ENCODE data around the gene BPIFB2. TPM values are rescaled to one million over a fixed set of nuclear protein-coding genes. Genes with fewer than 3 reads are reported as not detected.

Gene BPIFB2
- total and polyA plus RNA-seq, 10 of the 15 experiments (the other 5 are each of a cell fraction or from before 2014, with no cell fraction given): not detected

GRCh38 chr20:33016581-33017109, 9.1 kb downstream of the BPIFB2 start:
- ChIA-PET SMC1A (ENCODE audit: uncharacterized antibody, unreplicated experiment) (no interaction called here), RAD21 (ENCODE audit: unreplicated experiment) (no interaction called here), CTCF (no interaction called here), POLR2A (no interaction called here)
- no peak overlapping the region for H3K27ac ChIP-seq (ENCODE audit: control insufficient read depth, insufficient read depth)
- BruUV-seq (replicated peaks): no TSS peak
- no peaks in the 10 kb centered on the region for H4K20me1 ChIP-seq (ENCODE audit: control insufficient read depth, insufficient read depth)
- no peak overlapping the region for H3K4me3 ChIP-seq
- H2AFZ ChIP-seq (ENCODE audit: control insufficient read depth, low read depth, low read length): no peak overlapping the region
- FAIRE-seq (no peak), ATAC-seq (no peak), DNase-seq (ENCODE audit: low read depth, low spot score) (no peak)
- WGBS (ENCODE audit: insufficient coverage, insufficient replicate concordance, low lambda C conversion rate, missing lambda C conversion rate): 2% methylated on average over 7 of the region's 7 CpGs
- peaks cover 0 to 1% of the 10 kb centered on the region in 2 experiments; a peak in 2 of 4 replicates for H3K27me3 ChIP-seq (replicated peaks in 1 of 2; ENCODE audit: control insufficient read depth in 2 of 2, insufficient read depth in 2 of 2, low read length in 1 of 2)
- no peak overlapping the region for H3K9ac ChIP-seq (ENCODE audit: control insufficient read depth, insufficient read depth, low read length)
- intact Hi-C loops (cut with micrococcal nuclease; ENCODE audit: unreplicated experiment): no loop called here
- H3K79me2 ChIP-seq (ENCODE audit: control insufficient read depth, insufficient read depth, low read length): no peaks in the 10 kb centered on the region
- in situ Hi-C loops (cut with MboI): no loop called here
- no peaks in the 10 kb centered on the region for H3K4me1 ChIP-seq (ENCODE audit: control insufficient read depth, insufficient read depth, low read length)
- H3K36me3 ChIP-seq (ENCODE audit: control insufficient read depth in 2 of 2, insufficient read depth in 2 of 2, low read length in 1 of 2): no peaks in the 10 kb centered on the region
- no peaks in the 10 kb centered on the region for H3K9me3 ChIP-seq (replicated peaks; ENCODE audit: control insufficient read depth, insufficient read depth, low read length)
- H3K4me2 ChIP-seq (ENCODE audit: control insufficient read depth, insufficient read depth): no peak overlapping the region
- TF ChIP-seq TAF1 (IDR thresholded peaks at IDR 0.05; ENCODE audit: borderline replicate concordance, low read depth, low read length) (no peak), REST (IDR thresholded peaks at IDR 0.05; ENCODE audit: low read depth, low read length) (no peak), GATAD2B (conservative IDR thresholded peaks at IDR 0.05; ENCODE audit: low read depth) (no peak), BMI1 (IDR thresholded peaks at IDR 0.05; ENCODE audit: borderline replicate concordance) (no peak), RAD21 (IDR thresholded peaks at IDR 0.05; ENCODE audit: insufficient read depth, low read depth, low read length) (no peak), MEF2B (IDR thresholded peaks at IDR 0.05; ENCODE audit: partially characterized antibody, poor library complexity, severe bottlenecking) (no peak), IRF4 (IDR thresholded peaks at IDR 0.05; ENCODE audit: low read depth, low read length) (no peak), MXI1 (IDR thresholded peaks at IDR 0.05; ENCODE audit: low read depth, low read length) (no peak), MAX (IDR thresholded peaks at IDR 0.05; ENCODE audit: low read depth, low read length) (no peak), PAX8 (IDR thresholded peaks at IDR 0.05) (no peak)

All from GM12878 (cell line).